IMR-90 (cell line): ENCODE data around the gene LRRC8C. TPM values are rescaled to one million over a fixed set of nuclear protein-coding genes. Genes with fewer than 3 reads are reported as not detected.

Experiments used
- ATAC-seq: fragments of 200-7000 bp; cut with Tn5 transposase; 2 replicates; pipeline ENCODE4 v1.9.1; 2020; ENCODE audit warnings: low read depth, mild to moderate bottlenecking, moderate library complexity
- BruUV-seq: library from RNA; stranded (reverse); fragments of 400-500 nt; replicated peaks from 2 replicates; lab custom pipeline; 2021; lab: Mats Ljungman, UMichigan
- CTCF ChIA-PET: fragments of 300-600 bp; formaldehyde crosslinking; extraction: SDS; loops from one replicate; lab custom pipeline; 2021; ENCODE audit warnings: antibody characterized with exemption; lab: Yijun Ruan, JAX
- POLR2A ChIA-PET: fragments of 300-600 bp; sonication (Branson Sonifier 250); formaldehyde crosslinking; loops from one replicate; lab custom pipeline; 2022; ENCODE audit warnings: antibody characterized with exemption; ENCODE audit not compliant: unreplicated experiment; lab: Charles Lee
- DNase-seq: peaks from one replicate; pipeline ENCODE4 v3.0.0; 2013
- H2AFZ ChIP-seq: replicated peaks from 2 replicates; pipeline ENCODE3; 2013; ENCODE audit warnings: low read length, mild to moderate bottlenecking; ENCODE audit not compliant: poor library complexity
- H2AK5ac ChIP-seq: 2 replicates; pipeline ENCODE4 v1.6.1; 2013; ENCODE audit warnings: low read depth, low read length, inconsistent platforms
- H2AK9ac ChIP-seq: replicated peaks from 2 replicates; pipeline ENCODE3; 2013; ENCODE audit warnings: mild to moderate bottlenecking, low read depth, low read length, moderate library complexity; ENCODE audit not compliant: poor library complexity
- H2BK120ac ChIP-seq: 2 replicates; pipeline ENCODE4 v1.6.1; 2013; ENCODE audit warnings: low read depth, low read length, inconsistent platforms
- H2BK15ac ChIP-seq: 3 replicates; pipeline ENCODE4 v1.6.1; 2013; ENCODE audit warnings: low read depth, low read length, inconsistent platforms
- H2BK20ac ChIP-seq: 2 replicates; pipeline ENCODE4 v1.6.1; 2013; ENCODE audit warnings: low read depth, mild to moderate bottlenecking, inconsistent platforms, low read length, moderate library complexity
- H2BK5ac ChIP-seq: 2 replicates; pipeline ENCODE4 v1.6.1; 2013; ENCODE audit warnings: mild to moderate bottlenecking, low read depth, low read length, inconsistent platforms; ENCODE audit not compliant: poor library complexity, severe bottlenecking
- H3K14ac ChIP-seq: replicated peaks from 2 replicates; pipeline ENCODE4 v1.6.1; 2013; ENCODE audit warnings: low read depth, low read length, inconsistent platforms
- H3K18ac ChIP-seq: 2 replicates; pipeline ENCODE4 v1.6.1; 2013; ENCODE audit warnings: low read depth, low read length, control low read depth
- H3K23ac ChIP-seq: 2 replicates; pipeline ENCODE4 v1.6.1; 2013; ENCODE audit warnings: low read depth, low read length, inconsistent platforms
- H3K27ac ChIP-seq: 2 replicates; pipeline ENCODE4 v1.5.1; 2013; ENCODE audit warnings: mild to moderate bottlenecking, control low read depth, low read length; ENCODE audit not compliant: insufficient read depth
- H3K27me3 ChIP-seq: 2 replicates; pipeline ENCODE4 v1.6.1; 2013; ENCODE audit warnings: low read length; ENCODE audit not compliant: control insufficient read depth, insufficient read depth
- H3K36me3 ChIP-seq: 2 replicates; pipeline ENCODE4 v1.6.1; 2013; ENCODE audit warnings: low read length, mixed read lengths; ENCODE audit not compliant: control insufficient read depth, insufficient read depth
- H3K4ac ChIP-seq: 2 replicates; pipeline ENCODE4 v1.6.1; 2013; ENCODE audit warnings: low read depth, low read length, inconsistent platforms
- H3K4me1 ChIP-seq: 2 replicates; pipeline ENCODE4 v1.6.1; 2013; ENCODE audit warnings: low read length, mixed read lengths; ENCODE audit not compliant: control insufficient read depth, insufficient read depth
- H3K4me2 ChIP-seq: 2 replicates; pipeline ENCODE4 v1.6.1; 2013; ENCODE audit warnings: low read depth, mild to moderate bottlenecking, control low read depth, low read length, moderate library complexity
- H3K4me3 ChIP-seq: 2 replicates; pipeline ENCODE4 v1.5.1; 2013; ENCODE audit warnings: low read depth, mild to moderate bottlenecking, control low read depth, low read length, moderate library complexity; ENCODE audit not compliant: insufficient read depth
- H3K56ac ChIP-seq: 2 replicates; pipeline ENCODE4 v1.6.1; 2013; ENCODE audit warnings: low read length, inconsistent platforms; ENCODE audit not compliant: insufficient read depth; ENCODE audit errors: extremely low read depth
- H3K79me1 ChIP-seq, 2 experiments: 2 replicates each; pipeline ENCODE4 v1.6.1; 2013; ENCODE audit warnings: low read length in 2 of 2, inconsistent platforms in 1 of 2, low read depth in 1 of 2
- H3K9ac ChIP-seq: 2 replicates; pipeline ENCODE4 v1.6.1; 2013; ENCODE audit warnings: low read depth, low read length, control low read depth
- H3K9me1 ChIP-seq: 2 replicates; pipeline ENCODE4 v1.6.1; 2013; ENCODE audit warnings: low read length, inconsistent platforms; ENCODE audit not compliant: insufficient read depth
- H3K9me3 ChIP-seq: 2 replicates; pipeline ENCODE4 v1.6.1; 2013; ENCODE audit warnings: low read length; ENCODE audit not compliant: control insufficient read depth, insufficient read depth
- H4K20me1 ChIP-seq: 2 replicates; pipeline ENCODE4 v1.6.1; 2013; ENCODE audit warnings: low read length, inconsistent platforms; ENCODE audit not compliant: insufficient read depth
- H4K5ac ChIP-seq: 2 replicates; pipeline ENCODE4 v1.6.1; 2013; ENCODE audit warnings: mild to moderate bottlenecking, low read depth, low read length, control low read depth
- H4K8ac ChIP-seq, 2 experiments: 2 replicates each; pipeline ENCODE4 v1.6.1; 2013; ENCODE audit warnings: low read depth in 2 of 2, low read length in 2 of 2, control low read depth in 1 of 2, inconsistent platforms in 1 of 2
- H4K91ac ChIP-seq: 2 replicates; pipeline ENCODE4 v1.6.1; 2013; ENCODE audit warnings: low read depth, low read length, inconsistent platforms; ENCODE audit not compliant: insufficient read depth
- CEBPB ChIP-seq: IDR thresholded peaks from 2 replicates; pipeline ENCODE4 v1.6.1; 2012; ENCODE audit warnings: low read depth, low read length, improper control_type of control experiment
- CHD1 ChIP-seq: IDR thresholded peaks from 2 replicates; pipeline ENCODE4 v1.6.1; 2012; ENCODE audit warnings: low read depth, low read length, improper control_type of control experiment
- MAFK ChIP-seq: IDR thresholded peaks from 2 replicates; pipeline ENCODE4 v1.6.1; 2012; ENCODE audit warnings: low read depth, low read length, improper control_type of control experiment
- SMC3 ChIP-seq: fragments of 150-350 bp; IDR thresholded peaks from 2 replicates; pipeline ENCODE4 v1.6.1; 2016; ENCODE audit warnings: low read depth, mild to moderate bottlenecking, antibody characterized with exemption, low read length, moderate library complexity
- WGBS, 2 experiments: methylation state at CpG; one replicate each; pipeline versions ENCODE4 v1.1.5 to v1.1.7; 2013; ENCODE audit warnings: missing lambda C conversion rate in 2 of 2; ENCODE audit not compliant: insufficient read length in 1 of 2; ENCODE audit errors: extremely low coverage in 2 of 2; 5-methylcytosine and 5-hydroxymethylcytosine counted together
- dilution Hi-C: fragments of 300-500 bp; cut with HindIII; formaldehyde crosslinking; loops from one replicate; pipeline ENCODE4 v1.14.3; 2018; ENCODE audit warnings: low sequenced_read_pairs; ENCODE audit not compliant: unreplicated experiment
- in situ Hi-C: fragments of 300-500 bp; cut with MboI; formaldehyde crosslinking; loops from 3 replicates; pipeline ENCODE4 v1.14.3; 2019; ENCODE audit warnings: low sequenced_read_pairs, inconsistent platforms, mixed read lengths
- intact Hi-C: fragments of 100-400 bp; cut with micrococcal nuclease; formaldehyde crosslinking; loops from 2 replicates; pipeline ENCODE4 v1.10.0; 2022
- polyA plus RNA-seq, 3 experiments: library from polyadenylated mRNA; depleted of rRNA; stranded (reverse); fragments of >200 nt; gene quantifications; 2 replicates each; pipeline ENCODE4 v1.2.3, GENCODE V29; 2012; ENCODE audit warnings: low replicate concordance in 1 of 3
- total RNA-seq: library from RNA; depleted of rRNA; stranded (reverse); fragments of >200 nt; gene quantifications from 2 replicates; pipeline ENCODE4 v1.2.3, GENCODE V29; 2012

Gene LRRC8C
- total and polyA plus RNA-seq, 2 of the 4 experiments (the other 2 are of a cell fraction) = 6.5 to 12.9 TPM

- no TSS peak for BruUV-seq
- Histone ChIP-seq H3K23ac (no peak overlapping the region), H2AFZ (no peak overlapping the region), H3K4me3 (no peak overlapping the region), H2BK20ac (no peak overlapping the region), H3K56ac (no peak overlapping the region), H3K18ac (no peak overlapping the region), H3K4me1 (no peaks in the 10 kb centered on the region), H3K79me1 (peaks cover 24 to 41% of the 10 kb centered on the region in 2 experiments), H3K27ac (no peak overlapping the region), H2AK9ac (no peak overlapping the region), H4K91ac (no peak overlapping the region), H3K4me2 (no peak overlapping the region), H3K27me3 (no peaks in the 10 kb centered on the region), H2BK15ac (no peak overlapping the region), H3K14ac (no peak overlapping the region), H4K8ac (no peak overlapping the region), H3K4ac (no peak overlapping the region), H3K9me1 (no peaks in the 10 kb centered on the region), H2BK5ac (no peak overlapping the region), H2AK5ac (no peak overlapping the region), H4K5ac (no peak overlapping the region), H3K9me3 (no peaks in the 10 kb centered on the region), H3K9ac (no peak overlapping the region), H4K20me1 (no peaks in the 10 kb centered on the region), H2BK120ac (no peak overlapping the region), H3K36me3 (peaks cover 21% of the 10 kb centered on the region)
- POLR2A ChIA-PET = no interaction called here
- TF ChIP-seq CHD1 = no peak
- TF ChIP-seq CEBPB = no peak
- TF ChIP-seq SMC3 = no peak
- no peak for TF ChIP-seq MAFK
- dilution Hi-C loops = no loop called here
- CTCF ChIA-PET = no interaction called here
- no peak for ATAC-seq
- no peak for DNase-seq
- intact Hi-C loops = no loop called here
- in situ Hi-C loops = no loop called here
- WGBS, 2 experiments = no CpG with 5 or more reads among the region's 3 CpGs
Observed at GRCh38 chr1:89712420-89712819, 79.5 kb downstream of the LRRC8C start.
